AG09309 (cell line): Measurements from ENCODE around the gene RALGDS.
"Not testable (repeated sequence)": the region's sequence is repeated elsewhere in the genome, so short reads cannot be mapped to it uniquely, and the experiment has no call there.

Experiments used
- DNase-seq: peaks from one replicate; pipeline ENCODE4 v3.0.0-alpha.2; 2010; ENCODE audit warnings: low read depth
- H3K4me3 ChIP-seq: 2 replicates; pipeline ENCODE4 v1.5.1; 2011; ENCODE audit warnings: mild to moderate bottlenecking, low read depth, low read length, moderate library complexity; ENCODE audit not compliant: control insufficient read depth
- CTCF ChIP-seq: IDR thresholded peaks from 2 replicates; pipeline ENCODE4 v1.5.1; 2011; ENCODE audit warnings: mild to moderate bottlenecking, low read depth, low read length, inconsistent platforms; ENCODE audit not compliant: insufficient read depth, control insufficient read depth; ENCODE audit errors: missing control alignments

Gene RALGDS

DNA sequence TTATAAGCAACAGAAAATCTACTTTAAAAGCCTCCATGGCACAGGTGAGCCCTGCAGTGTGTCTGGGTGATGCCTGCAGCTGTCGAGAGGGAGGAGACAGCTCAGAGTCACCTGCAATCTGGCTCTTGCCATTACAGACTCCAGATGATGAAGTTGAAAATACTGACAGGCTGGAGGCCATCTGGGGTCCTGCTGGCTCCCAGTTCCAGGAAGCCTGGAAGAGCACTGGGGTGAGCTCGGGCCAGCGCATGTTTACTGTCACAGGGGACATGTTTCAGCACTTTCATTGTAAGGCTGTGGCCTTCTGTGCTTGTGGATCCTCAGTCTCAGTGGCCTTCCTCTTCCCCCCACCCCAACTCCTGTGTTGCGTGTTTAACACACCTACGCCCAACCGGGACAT, 30.9 kb downstream of the RALGDS start:
- no peak for DNase-seq
- TF ChIP-seq CTCF: no peak
- no peak overlapping the region for H3K4me3 ChIP-seq

DNA sequence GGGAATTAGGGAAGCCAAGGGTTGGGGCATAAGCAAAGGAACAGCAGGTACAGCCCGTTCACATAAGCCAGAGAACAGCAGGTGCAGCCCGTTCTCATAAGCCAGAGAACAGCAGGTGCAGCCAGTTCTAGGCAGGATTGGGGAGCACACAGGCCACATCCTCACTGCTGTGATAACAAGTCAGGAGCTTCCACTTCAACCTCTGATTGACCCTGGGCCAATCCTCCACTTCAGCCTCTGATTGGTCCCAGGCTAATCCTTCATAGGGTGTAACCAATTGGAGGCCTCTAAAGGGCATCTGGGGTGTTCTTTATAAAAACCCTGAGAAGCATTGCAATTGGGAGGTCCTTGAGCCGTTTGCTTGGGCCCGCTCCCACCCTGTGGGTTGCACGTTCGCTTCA, 31.8 kb downstream of the RALGDS start:
- no peak for DNase-seq
- H3K4me3 ChIP-seq: no peak overlapping the region
- no peak for TF ChIP-seq CTCF

GRCh38 chr9:133088756-133089155, 32.3 kb downstream of the RALGDS start:
- no peak for DNase-seq
- H3K4me3 ChIP-seq: no peak overlapping the region
- TF ChIP-seq CTCF: no peak

GRCh38 chr9:133088146-133088750, 32.8 kb downstream of the RALGDS start:
- no peak for TF ChIP-seq CTCF
- no peak overlapping the region for H3K4me3 ChIP-seq
- DNase-seq: no peak

DNA sequence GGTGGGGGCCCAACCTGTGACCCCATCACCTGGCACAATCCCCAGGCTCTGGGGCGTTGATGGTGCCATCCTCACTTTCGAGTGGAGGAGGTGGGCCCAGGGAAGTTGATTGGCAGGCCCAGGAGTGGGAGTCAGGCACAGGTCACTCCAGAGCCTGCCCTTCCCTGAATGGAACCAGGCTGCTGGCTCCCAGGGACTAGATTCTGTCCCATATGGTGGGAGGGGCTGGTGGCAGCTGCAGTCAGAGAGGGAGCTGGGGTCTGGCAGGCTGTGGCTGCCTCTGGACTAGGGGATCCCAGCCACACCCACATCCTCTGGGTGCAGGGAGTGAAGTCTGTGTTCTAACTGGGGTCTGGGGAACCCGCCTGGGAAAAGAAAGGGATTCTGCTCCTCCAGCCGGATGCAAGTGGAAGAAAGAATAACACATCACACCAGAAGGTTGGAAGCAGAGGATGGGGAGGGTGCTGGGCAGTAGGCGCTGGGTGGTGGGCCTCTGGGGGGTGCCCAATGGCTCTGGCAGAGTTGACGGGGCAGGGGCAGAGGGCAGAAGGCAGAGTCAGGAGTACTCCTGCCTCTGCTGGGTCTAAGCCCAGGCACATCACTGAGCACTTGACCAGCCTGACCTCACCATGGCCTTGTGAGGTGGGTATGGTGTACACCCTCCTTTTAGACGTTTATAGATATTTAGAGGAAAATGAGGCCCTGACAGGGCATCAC, 33.5 kb downstream of the RALGDS start:
- no peak for TF ChIP-seq CTCF
- no peak overlapping the region for H3K4me3 ChIP-seq
- DNase-seq: no peak

DNA sequence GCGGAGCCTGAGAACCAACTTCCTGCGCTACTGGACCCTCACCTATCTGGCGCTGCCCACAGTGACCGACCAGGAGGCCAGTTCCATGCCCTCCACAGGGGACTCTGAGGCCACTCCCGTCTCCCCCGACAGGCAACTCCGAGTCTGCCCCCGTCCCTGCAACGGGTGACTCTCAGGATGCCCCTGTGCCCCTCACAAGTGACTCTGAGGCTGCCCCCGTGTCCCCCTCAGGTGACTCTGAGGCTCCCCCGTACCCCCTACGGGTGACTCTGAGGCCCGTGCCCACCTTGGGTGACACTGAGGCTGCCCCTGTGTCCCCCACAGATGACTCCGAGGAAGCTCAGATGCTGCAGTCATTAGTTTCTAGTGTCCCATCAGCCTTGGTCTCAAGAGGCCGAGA, 34.1 kb downstream of the RALGDS start:
- no peak overlapping the region for H3K4me3 ChIP-seq
- no peak for TF ChIP-seq CTCF
- no peak for DNase-seq

DNA sequence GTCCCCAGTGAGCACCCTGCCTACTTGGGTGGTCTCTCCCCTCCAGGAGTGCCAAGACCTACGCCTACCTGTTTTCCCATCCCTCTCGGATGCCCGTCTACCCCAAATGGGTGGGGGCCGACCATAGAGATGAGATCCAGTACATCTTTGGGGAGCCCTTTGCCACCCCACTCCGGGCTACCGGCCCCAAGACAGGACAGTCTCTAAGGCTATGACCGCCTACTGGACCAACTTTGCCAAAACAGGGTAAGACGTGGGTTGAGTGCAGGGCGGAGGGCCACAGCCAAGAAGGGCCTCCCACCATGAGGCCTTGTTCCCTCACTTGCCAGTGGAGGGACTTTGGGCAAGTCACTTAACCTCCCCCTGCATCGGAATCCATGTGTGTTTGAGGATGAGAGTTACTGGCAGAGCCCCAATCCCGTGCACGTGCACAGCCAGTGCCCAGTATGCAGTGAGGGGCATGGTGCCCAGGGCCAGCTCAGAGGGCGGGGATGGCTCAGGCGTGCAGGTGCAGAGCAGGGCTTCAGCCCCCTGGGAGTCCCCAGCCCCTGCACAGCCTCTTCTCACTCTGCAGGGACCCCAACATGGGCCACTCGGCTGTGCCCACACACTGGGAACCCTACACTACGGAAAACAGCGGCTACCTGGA, 34.7 kb downstream of the RALGDS start:
- not testable (repeated sequence) for DNase-seq, H3K4me3 ChIP-seq

DNA sequence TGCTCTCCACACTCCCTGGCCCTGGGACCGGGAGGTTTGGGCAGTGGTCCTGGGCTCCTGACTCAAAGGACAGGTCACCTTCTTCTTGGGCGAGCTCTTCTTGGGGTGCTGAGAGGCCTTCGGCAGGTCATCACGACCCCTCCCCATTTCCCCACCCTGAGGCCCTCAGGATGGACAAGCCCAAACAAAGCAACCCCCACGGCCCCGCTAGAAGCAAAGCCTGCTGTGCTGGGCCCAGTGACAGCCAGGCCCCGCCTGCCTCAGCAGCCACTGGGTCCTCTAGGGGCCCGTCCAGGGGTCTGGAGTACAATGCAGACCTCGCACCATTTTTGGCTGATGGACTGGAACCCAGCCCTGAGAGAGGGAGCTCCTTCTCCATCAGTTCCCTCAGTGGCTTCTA, 37.4 kb downstream of the RALGDS start:
- not testable (repeated sequence) for H3K4me3 ChIP-seq, DNase-seq

DNA sequence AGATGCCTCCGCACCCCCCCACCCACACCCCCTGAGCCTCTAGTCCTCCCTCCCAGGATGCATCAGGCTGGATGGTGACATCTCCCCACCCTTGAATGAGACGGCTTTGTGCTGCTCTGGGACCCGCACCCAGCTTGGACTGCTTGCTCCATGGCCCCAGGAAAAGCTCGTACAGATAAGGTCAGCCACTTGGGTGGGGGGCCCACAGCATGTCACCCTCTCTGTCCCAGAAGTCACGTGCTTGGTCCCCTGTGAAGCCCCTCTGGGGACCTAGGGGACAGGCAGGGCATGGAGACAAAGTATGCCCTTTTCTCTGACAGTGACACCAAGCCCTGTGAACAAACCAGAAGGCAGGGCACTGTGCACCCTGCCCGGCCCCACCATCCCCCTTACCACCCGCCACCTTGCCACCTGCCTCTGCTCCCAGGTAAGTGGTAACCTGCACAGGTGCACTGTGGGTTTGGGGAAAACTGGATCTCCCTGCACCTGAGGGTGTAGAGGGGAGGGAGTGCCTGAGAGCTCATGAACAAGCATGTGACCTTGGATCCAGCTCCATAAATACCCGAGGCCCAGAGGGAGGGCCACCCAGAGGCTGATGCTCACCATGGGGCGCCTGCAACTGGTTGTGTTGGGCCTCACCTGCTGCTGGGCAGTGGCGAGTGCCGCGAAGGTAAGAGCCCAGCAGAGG, 38.9 kb downstream of the RALGDS start:
- H3K4me3 ChIP-seq, DNase-seq: not testable (repeated sequence)
